ENCODE measurements around the gene DDHD1.
"Not testable (repeated sequence)": the region's sequence is repeated elsewhere in the genome, so short reads cannot be mapped to it uniquely, and the experiment has no call there.

Gene DDHD1

DNA sequence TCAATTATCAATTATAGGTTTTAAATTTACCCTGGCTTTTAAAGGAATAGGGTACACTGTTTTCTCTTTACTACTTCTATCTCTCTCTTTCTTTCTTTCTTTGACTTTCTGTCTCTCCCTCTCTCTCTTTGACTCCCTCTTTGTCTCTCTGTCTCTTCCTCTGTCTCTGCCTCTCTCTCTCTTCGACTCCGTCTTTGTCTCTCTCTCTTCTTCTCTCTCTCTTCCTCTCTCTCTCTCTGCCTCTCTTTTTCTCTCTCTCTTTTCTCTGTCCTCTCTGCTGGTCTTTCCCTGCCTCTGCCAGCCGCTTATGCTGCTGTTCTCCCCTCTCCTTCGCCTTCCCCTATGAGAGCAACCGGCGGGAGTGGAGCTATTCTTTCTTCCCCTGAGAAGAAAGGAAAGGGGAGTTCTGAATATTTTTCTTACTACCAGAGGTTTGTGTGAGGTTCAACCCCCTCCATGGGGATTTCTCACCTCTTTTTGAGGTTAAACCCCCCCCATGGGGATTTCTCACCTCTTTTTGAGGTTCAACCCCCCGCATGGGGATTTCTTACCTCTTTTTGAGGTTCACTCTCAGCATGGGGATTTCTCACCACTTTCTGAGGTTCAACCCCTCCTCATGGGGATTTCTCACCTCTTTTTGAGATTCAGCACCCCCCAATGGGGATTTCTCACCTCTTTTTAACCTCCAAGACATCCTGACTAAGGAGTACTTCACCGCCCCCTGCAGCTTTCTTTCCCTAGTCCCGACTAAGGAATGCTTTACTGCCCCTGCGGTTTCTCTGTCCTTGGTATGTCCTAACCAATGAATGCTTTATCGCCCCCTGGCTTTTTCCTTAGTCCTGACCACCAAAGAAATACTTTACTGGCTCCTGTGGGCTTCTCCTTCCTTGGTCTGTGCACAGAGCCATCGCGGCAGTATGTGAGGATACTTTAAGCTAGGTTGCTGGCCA, 27.4 kb upstream of the DDHD1 start:
- H3K27ac ChIP-seq (ENCODE audit: low read length): no peak overlapping the region
- DNase-seq (no peak), ATAC-seq (ENCODE audit: insufficient read depth, low read depth) (no peak)

DNA sequence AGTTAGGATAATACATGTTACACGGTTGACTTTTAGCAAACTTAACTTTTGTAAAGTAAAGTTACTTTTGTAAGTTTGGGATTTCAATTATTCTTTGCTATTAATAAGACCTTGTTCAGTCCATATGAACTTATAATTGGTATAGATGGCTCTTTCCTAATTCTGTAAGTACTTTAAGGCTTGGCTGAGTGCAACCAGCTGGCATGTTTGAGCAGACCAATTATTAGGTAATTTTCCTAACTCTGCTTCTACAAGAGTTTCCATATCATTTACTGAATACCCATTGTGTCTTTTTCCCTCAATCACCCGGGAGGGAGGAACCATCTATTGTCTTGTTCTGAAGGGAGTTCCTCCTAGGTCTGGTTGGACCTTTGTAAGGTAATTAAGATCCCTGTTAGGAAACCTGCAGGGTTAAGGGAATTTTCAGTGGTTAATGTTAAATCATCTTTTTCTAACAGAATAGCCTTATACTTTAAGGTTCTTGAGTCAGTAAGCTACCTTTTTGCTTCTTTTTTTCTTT, 26.4 kb upstream of the DDHD1 start:
- not testable (repeated sequence) for DNase-seq; ATAC-seq (ENCODE audit: insufficient read depth, low read depth)

More for the DNA sequence above, 27.4 kb upstream of the DDHD1 start:
- no peak overlapping the region for H3K4me2 ChIP-seq (ENCODE audit: insufficient read depth, low read length)
- H3K27me3 ChIP-seq (ENCODE audit: insufficient read depth, low read length, poor library complexity): no peaks in the 10 kb centered on the region
- no peaks in the 10 kb centered on the region for H4K20me1 ChIP-seq (ENCODE audit: insufficient read depth, low read length)
- no peak overlapping the region for H3K9ac ChIP-seq (ENCODE audit: low read depth, low read length)
- no peak for TF ChIP-seq EZH2 (IDR thresholded peaks at IDR 0.05; ENCODE audit: borderline replicate concordance, low read depth, low read length, severe bottlenecking)
- TF ChIP-seq, protein P1, sequence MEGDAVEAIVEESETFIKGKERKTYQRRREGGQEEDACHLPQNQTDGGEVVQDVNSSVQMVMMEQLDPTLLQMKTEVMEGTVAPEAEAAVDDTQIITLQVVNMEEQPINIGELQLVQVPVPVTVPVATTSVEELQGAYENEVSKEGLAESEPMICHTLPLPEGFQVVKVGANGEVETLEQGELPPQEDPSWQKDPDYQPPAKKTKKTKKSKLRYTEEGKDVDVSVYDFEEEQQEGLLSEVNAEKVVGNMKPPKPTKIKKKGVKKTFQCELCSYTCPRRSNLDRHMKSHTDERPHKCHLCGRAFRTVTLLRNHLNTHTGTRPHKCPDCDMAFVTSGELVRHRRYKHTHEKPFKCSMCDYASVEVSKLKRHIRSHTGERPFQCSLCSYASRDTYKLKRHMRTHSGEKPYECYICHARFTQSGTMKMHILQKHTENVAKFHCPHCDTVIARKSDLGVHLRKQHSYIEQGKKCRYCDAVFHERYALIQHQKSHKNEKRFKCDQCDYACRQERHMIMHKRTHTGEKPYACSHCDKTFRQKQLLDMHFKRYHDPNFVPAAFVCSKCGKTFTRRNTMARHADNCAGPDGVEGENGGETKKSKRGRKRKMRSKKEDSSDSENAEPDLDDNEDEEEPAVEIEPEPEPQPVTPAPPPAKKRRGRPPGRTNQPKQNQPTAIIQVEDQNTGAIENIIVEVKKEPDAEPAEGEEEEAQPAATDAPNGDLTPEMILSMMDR (IDR thresholded peaks at IDR 0.05; ENCODE audit: borderline replicate concordance, extremely low read depth, low read length, poor library complexity, severe bottlenecking): no peak
- H2AFZ ChIP-seq (ENCODE audit: low read depth, low read length): no peak overlapping the region; the same call in 1 of the 2 replicates
- no peaks in the 10 kb centered on the region for H3K4me1 ChIP-seq (ENCODE audit: insufficient read depth, low read length)
- H3K4me3 ChIP-seq (ENCODE audit: low read depth in 1 of 2, low read length in 2 of 2): no peak overlapping the region
- no peaks in the 10 kb centered on the region for H3K9me3 ChIP-seq (ENCODE audit: insufficient read depth, low read length, severe bottlenecking)
- H3K36me3 ChIP-seq (ENCODE audit: insufficient read depth, low read length): no peaks in the 10 kb centered on the region
- H3K79me2 ChIP-seq (ENCODE audit: insufficient read depth, low read length): no peaks in the 10 kb centered on the region

DNA sequence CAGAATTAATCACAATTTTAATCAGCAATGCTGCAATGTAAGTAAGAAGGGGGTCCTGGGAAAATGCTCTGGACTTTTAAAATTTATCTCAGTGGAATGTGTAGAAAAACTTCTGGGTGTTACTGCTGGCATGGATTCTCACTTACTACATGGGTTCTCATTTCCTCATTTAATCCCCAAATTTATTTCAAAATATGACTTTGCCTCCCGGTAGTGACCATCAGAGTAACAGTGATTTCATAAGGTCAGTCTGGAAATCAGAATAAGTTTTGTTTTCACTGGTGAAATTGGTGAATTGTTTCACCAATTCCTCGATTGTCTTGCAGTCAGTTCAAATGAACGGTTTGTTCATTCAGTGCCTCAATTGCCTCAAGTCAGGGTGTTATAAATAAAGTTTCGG, 22.3 kb upstream of the DDHD1 start:
- TF ChIP-seq, protein P1 (IDR thresholded peaks at IDR 0.05; ENCODE audit: borderline replicate concordance, extremely low read depth, low read length, poor library complexity, severe bottlenecking): no peak
- no peak for TF ChIP-seq EZH2 (IDR thresholded peaks at IDR 0.05; ENCODE audit: borderline replicate concordance, low read depth, low read length, severe bottlenecking)
- H4K20me1 ChIP-seq (ENCODE audit: insufficient read depth, low read length): no peaks in the 10 kb centered on the region
- no peak overlapping the region for H2AFZ ChIP-seq (ENCODE audit: low read depth, low read length)
- H3K79me2 ChIP-seq (ENCODE audit: insufficient read depth, low read length): no peaks in the 10 kb centered on the region
- no peaks in the 10 kb centered on the region for H3K36me3 ChIP-seq (ENCODE audit: insufficient read depth, low read length)
- no peaks in the 10 kb centered on the region for H3K27me3 ChIP-seq (ENCODE audit: insufficient read depth, low read length, poor library complexity)
- no peak overlapping the region for H3K27ac ChIP-seq (ENCODE audit: low read length)
- no peak for ATAC-seq (ENCODE audit: insufficient read depth, low read depth)
- no peak overlapping the region for H3K9ac ChIP-seq (ENCODE audit: low read depth, low read length)
- H3K9me3 ChIP-seq (ENCODE audit: insufficient read depth, low read length, severe bottlenecking): no peaks in the 10 kb centered on the region
- no peak overlapping the region for H3K4me2 ChIP-seq (ENCODE audit: insufficient read depth, low read length)
- H3K4me3 ChIP-seq (ENCODE audit: low read depth in 1 of 2, low read length in 2 of 2): no peak overlapping the region
- no peak for DNase-seq
- no peaks in the 10 kb centered on the region for H3K4me1 ChIP-seq (ENCODE audit: insufficient read depth, low read length)

More for the DNA sequence above, 26.4 kb upstream of the DDHD1 start:
- H3K79me2 ChIP-seq (ENCODE audit: insufficient read depth, low read length); H3K27me3 ChIP-seq (ENCODE audit: insufficient read depth, low read length, poor library complexity); H3K9ac ChIP-seq (ENCODE audit: low read depth, low read length); H3K9me3 ChIP-seq (ENCODE audit: insufficient read depth, low read length, severe bottlenecking); H3K27ac ChIP-seq (ENCODE audit: low read length); H3K4me2 ChIP-seq (ENCODE audit: insufficient read depth, low read length); H3K36me3 ChIP-seq (ENCODE audit: insufficient read depth, low read length); H4K20me1 ChIP-seq (ENCODE audit: insufficient read depth, low read length); H3K4me1 ChIP-seq (ENCODE audit: insufficient read depth, low read length); H3K4me3 ChIP-seq (ENCODE audit: low read depth in 1 of 2, low read length in 2 of 2); H2AFZ ChIP-seq (ENCODE audit: low read depth, low read length): not testable (repeated sequence)

DNA sequence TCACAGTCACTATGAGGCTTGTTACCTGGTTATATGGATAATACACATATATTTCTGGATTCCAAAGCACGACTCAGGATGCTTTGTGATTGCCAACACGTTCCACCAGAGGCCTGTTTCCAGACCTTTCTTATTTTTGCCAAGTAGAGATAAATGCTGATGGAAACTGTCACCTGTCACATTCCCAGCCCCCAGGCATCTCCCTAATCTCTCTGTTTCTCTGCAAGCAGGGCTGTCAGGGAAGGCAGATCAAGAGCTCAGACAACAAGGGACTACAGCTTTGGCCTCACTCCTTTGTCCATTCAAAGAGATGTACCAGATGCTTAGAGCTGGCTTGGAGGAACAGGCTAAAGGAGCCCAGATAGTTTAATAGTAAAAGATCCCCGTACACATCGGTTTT, 21.8 kb upstream of the DDHD1 start:
- H3K9ac ChIP-seq (ENCODE audit: low read depth, low read length): no peak overlapping the region
- no peaks in the 10 kb centered on the region for H3K79me2 ChIP-seq (ENCODE audit: insufficient read depth, low read length)
- no peaks in the 10 kb centered on the region for H3K9me3 ChIP-seq (ENCODE audit: insufficient read depth, low read length, severe bottlenecking)
- H4K20me1 ChIP-seq (ENCODE audit: insufficient read depth, low read length): no peaks in the 10 kb centered on the region
- no peaks in the 10 kb centered on the region for H3K4me1 ChIP-seq (ENCODE audit: insufficient read depth, low read length)
- no peak overlapping the region for H3K27ac ChIP-seq (ENCODE audit: low read length)
- no peak overlapping the region for H2AFZ ChIP-seq (ENCODE audit: low read depth, low read length)
- ATAC-seq (ENCODE audit: insufficient read depth, low read depth) (no peak), DNase-seq (no peak)
- H3K4me2 ChIP-seq (ENCODE audit: insufficient read depth, low read length): no peak overlapping the region
- H3K36me3 ChIP-seq (ENCODE audit: insufficient read depth, low read length): no peaks in the 10 kb centered on the region
- H3K27me3 ChIP-seq (ENCODE audit: insufficient read depth, low read length, poor library complexity): no peaks in the 10 kb centered on the region
- H3K4me3 ChIP-seq (ENCODE audit: low read depth in 1 of 2, low read length in 2 of 2): no peak overlapping the region
- TF ChIP-seq, protein P1 (IDR thresholded peaks at IDR 0.05; ENCODE audit: borderline replicate concordance, extremely low read depth, low read length, poor library complexity, severe bottlenecking): no peak
- no peak for TF ChIP-seq EZH2 (IDR thresholded peaks at IDR 0.05; ENCODE audit: borderline replicate concordance, low read depth, low read length, severe bottlenecking)
